ENCODE measurements around the gene CPNE8.

The CPNE8 gene

DNA sequence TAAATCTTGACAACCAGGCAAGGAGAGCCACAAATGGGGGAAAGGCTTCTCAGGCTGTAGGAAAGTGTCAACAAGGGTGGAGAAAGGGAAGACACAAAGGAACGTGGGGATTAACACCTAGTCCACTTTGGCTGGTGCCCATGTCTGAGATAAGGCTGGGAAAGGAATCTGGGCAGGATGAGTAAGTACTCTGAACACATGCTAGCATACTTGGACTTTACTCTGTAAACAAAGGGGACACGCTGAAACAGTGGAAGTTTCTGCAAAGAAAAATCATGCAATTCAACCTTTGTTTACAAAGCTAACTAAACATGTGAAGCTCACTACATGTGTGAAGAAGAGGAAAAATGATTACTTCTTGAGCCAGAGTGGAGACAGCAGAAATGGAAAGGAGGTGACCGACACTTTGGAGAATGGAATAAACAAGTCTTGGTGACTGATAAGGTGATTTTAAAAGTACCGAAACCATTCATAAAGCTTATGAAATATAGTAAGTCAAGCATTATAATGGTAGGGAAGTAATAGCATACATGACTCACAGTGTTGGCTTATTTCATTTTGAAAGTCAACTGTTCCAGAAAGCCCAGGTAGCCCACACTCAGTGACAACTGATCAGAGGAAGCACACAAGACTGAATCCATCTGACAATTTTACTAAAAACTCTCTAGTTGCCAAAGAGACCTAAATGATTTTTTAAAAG is 13.2 kb downstream of the CPNE8 start:
- Histone ChIP-seq H3K27ac (no peak overlapping the region), H3K4me1 (peaks cover 0 to 12% (median 0%) of the 10 kb centered on the region in 4 donors), H3K9me3 (no peaks in the 10 kb centered on the region), H3K27me3 (no peaks in the 10 kb centered on the region), H3K36me3 (no peaks in the 10 kb centered on the region), H3K4me3 (no peak overlapping the region)
- TF ChIP-seq, protein P1, sequence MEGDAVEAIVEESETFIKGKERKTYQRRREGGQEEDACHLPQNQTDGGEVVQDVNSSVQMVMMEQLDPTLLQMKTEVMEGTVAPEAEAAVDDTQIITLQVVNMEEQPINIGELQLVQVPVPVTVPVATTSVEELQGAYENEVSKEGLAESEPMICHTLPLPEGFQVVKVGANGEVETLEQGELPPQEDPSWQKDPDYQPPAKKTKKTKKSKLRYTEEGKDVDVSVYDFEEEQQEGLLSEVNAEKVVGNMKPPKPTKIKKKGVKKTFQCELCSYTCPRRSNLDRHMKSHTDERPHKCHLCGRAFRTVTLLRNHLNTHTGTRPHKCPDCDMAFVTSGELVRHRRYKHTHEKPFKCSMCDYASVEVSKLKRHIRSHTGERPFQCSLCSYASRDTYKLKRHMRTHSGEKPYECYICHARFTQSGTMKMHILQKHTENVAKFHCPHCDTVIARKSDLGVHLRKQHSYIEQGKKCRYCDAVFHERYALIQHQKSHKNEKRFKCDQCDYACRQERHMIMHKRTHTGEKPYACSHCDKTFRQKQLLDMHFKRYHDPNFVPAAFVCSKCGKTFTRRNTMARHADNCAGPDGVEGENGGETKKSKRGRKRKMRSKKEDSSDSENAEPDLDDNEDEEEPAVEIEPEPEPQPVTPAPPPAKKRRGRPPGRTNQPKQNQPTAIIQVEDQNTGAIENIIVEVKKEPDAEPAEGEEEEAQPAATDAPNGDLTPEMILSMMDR (IDR thresholded peaks at IDR 0.05) = no peak
- intact Hi-C loops (cut with DNase I; ENCODE audit: low total_unique reads) = no loop called here
- DNase-seq = no peak

DNA sequence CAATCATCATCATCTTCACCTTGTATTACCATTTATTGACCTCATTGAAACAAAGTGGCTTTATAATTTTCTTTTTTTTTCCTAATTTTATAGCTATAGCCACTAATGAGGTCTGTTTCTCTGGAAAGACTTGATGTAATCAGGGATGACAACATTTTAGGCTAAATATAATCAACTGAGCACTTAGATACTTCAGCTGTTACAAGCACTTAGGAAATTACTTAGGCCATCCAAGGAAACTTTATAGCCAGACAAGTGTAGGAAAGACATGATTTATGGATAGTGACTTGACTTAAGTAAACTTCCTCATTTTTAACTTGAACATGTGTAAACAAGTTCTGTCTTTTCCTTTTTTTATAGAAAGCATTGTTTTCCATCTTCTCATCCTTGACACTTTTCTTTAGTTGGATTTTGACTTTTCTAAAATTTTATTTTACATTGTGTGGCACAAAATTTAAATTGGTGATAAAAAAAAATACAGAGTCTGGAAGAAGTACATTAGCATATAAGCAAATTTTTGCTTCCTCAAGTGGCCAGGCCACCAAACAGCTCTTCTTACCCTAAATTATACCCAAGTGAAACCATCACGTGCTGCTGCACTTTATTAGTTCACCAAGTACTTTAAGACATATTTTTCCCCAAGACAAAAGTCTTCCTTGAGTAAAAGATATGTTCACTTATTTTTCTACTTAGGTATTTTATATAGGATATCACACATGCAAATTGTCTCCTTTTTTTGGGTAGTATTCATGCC is 15.1 kb downstream of the CPNE8 start:
- TF ChIP-seq, protein P1 (IDR thresholded peaks at IDR 0.05) = no peak
- H3K9me3 ChIP-seq = no peaks in the 10 kb centered on the region
- peaks cover 0 to 15% (median 0%) of the 10 kb centered on the region in 4 donors for H3K4me1 ChIP-seq
- no peaks in the 10 kb centered on the region for H3K27me3 ChIP-seq
- H3K27ac ChIP-seq = no peak overlapping the region
- no peak for DNase-seq
- no peaks in the 10 kb centered on the region for H3K36me3 ChIP-seq
- no peak overlapping the region for H3K4me3 ChIP-seq
- intact Hi-C loops (cut with DNase I; ENCODE audit: low total_unique reads) = no loop called here

DNA sequence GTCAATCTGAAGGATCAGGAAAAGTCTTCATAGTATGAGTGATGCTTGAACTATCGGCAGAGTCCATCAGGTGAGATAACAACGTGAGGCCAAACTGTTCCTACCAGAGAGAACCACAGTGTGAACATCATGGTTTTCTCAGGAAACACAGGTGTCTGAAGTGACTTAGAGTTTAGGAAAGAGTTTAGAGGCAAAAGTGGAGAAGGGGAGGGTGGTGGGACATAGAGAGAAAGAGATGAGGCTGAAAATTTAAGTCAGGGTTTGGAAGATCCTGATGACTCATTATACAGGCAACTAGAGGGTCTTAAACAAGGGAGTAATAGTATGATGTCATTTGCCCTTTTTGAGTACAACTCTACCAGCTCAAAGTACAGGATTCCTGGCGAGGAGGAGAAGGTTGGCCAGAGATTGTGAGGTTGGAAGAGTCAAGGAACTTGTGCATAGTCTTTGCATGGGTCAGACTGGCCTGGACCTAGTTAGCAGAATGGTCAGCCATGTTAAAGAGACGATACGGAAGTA is 16.0 kb downstream of the CPNE8 start:
- Histone ChIP-seq H3K36me3 (no peaks in the 10 kb centered on the region), H3K27ac (no peak overlapping the region)

DNA sequence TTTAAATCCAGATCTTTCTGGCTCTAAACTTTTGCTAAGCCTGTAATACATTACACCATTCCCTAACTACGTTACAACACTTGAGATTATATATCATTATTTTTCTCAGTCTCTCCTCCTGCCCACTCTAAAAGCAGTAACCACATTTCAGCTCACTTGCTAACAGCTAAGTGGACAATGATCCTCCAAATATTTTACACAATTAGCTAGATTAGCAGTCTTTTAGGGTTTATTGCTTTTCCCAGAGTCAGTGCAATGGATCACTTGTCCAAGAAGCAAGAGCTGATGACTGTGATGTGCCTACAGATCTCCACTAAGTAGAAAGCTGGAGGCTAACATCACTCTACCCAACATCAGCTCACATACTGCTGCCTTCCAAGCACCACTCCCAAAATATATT is 17.6 kb downstream of the CPNE8 start:
- peaks cover 0 to 28% (median 2%) of the 10 kb centered on the region in 4 donors for H3K4me1 ChIP-seq
- no peak overlapping the region for H3K27ac ChIP-seq
- H3K9me3 ChIP-seq = no peaks in the 10 kb centered on the region
- H3K27me3 ChIP-seq = no peaks in the 10 kb centered on the region
- H3K4me3 ChIP-seq = no peak overlapping the region
- no peaks in the 10 kb centered on the region for H3K36me3 ChIP-seq
- TF ChIP-seq, protein P1 (IDR thresholded peaks at IDR 0.05) = no peak
- intact Hi-C loops (cut with DNase I; ENCODE audit: low total_unique reads) = no loop called here
- DNase-seq = no peak

More for the DNA sequence above, 16.0 kb downstream of the CPNE8 start:
- TF ChIP-seq, protein P1 (IDR thresholded peaks at IDR 0.05) = no peak
- Histone ChIP-seq H3K9me3 (no peaks in the 10 kb centered on the region), H3K4me1 (peaks cover 0 to 18% (median 0%) of the 10 kb centered on the region in 4 donors), H3K4me3 (no peak overlapping the region), H3K27me3 (no peaks in the 10 kb centered on the region)
- intact Hi-C loops (cut with DNase I; ENCODE audit: low total_unique reads) = no loop called here
- no peak for DNase-seq

DNA sequence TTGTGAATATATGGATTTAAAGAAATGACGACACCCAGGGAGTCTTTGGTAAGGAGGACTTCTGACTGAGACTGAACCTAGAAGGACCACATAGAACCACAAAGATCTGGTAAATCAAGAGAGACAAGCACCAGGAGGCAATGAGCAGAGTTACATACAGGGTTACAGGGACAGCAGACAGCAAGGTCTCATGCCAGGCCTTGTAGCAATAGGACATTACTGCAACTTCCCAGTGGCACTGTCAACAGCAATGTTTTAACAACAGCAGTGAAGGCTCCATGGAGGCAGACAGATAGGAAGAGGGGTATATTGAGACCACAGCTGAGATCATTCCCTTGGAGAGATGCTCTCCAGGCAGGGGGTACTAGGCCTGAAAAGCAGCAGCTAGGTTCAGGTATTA is 18.5 kb downstream of the CPNE8 start:
- TF ChIP-seq, protein P1 (IDR thresholded peaks at IDR 0.05) = no peak
- H3K4me1 ChIP-seq = peaks cover 0 to 21% (median 2%) of the 10 kb centered on the region in 4 donors
- H3K27ac ChIP-seq = no peak overlapping the region
- no peak for DNase-seq
- intact Hi-C loops (cut with DNase I; ENCODE audit: low total_unique reads) = no loop called here
- H3K36me3 ChIP-seq = no peaks in the 10 kb centered on the region
- H3K9me3 ChIP-seq = no peaks in the 10 kb centered on the region
- no peak overlapping the region for H3K4me3 ChIP-seq
- H3K27me3 ChIP-seq = no peaks in the 10 kb centered on the region

All from tibial artery (tissue), 4 donors.